A673 (cell line): Measurements from ENCODE around the gene STOML2. TPM values are rescaled to one million over a fixed set of nuclear protein-coding genes. Genes with fewer than 3 reads are reported as not detected.
"Not testable (repeated sequence)": the region's sequence is repeated elsewhere in the genome, so short reads cannot be mapped to it uniquely, and the experiment has no call there.

ENCODE experiments used
- Bru-seq: library from RNA; stranded (reverse); fragments of 400-500 nt; gene quantifications from one replicate; lab custom pipeline; 2021; lab: Mats Ljungman, UMichigan
- BruChase-seq, 2 experiments: library from RNA; stranded (reverse); fragments of 400-500 nt; gene quantifications; one replicate each; lab custom pipeline; 2021; lab: Mats Ljungman, UMichigan
- BruUV-seq: library from RNA; stranded (reverse); fragments of 400-500 nt; replicated peaks from 2 replicates; lab custom pipeline; 2021; lab: Mats Ljungman, UMichigan
- CTCF ChIA-PET: fragments of 300-600 bp; sonication (Branson Sonifier 250); formaldehyde crosslinking; loops from one replicate; lab custom pipeline; 2022; ENCODE audit warnings: antibody characterized with exemption; lab: Charles Lee
- POLR2A ChIA-PET: fragments of 300-600 bp; sonication (Branson Sonifier 250); formaldehyde crosslinking; loops from one replicate; lab custom pipeline; 2022; ENCODE audit warnings: antibody characterized with exemption; ENCODE audit not compliant: low non-redundant PET; lab: Charles Lee
- DNase-seq: peaks from one replicate; pipeline ENCODE4 v3.0.0-alpha.2; 2015; ENCODE audit warnings: low spot score
- H3K27ac ChIP-seq: fragments of 200-600 bp; sonication (generic); 2 replicates; pipeline ENCODE4 v1.5.1; 2016; ENCODE audit warnings: mixed run types, low read depth, mild to moderate bottlenecking, mixed read lengths, antibody characterized with exemption, low read length; ENCODE audit not compliant: poor library complexity, severe bottlenecking
- H3K27me3 ChIP-seq: fragments of 200-600 bp; sonication (generic); replicated peaks from 2 replicates; pipeline ENCODE4 v1.6.1; 2017; ENCODE audit warnings: mixed run types, low read depth, mild to moderate bottlenecking, mixed read lengths, antibody characterized with exemption, low read length; ENCODE audit not compliant: insufficient read depth, poor library complexity
- H3K36me3 ChIP-seq: fragments of 200-600 bp; sonication (generic); 2 replicates; pipeline ENCODE4 v1.6.1; 2016; ENCODE audit warnings: mixed run types, mild to moderate bottlenecking, mixed read lengths, antibody characterized with exemption, low read length; ENCODE audit not compliant: insufficient read depth, poor library complexity, severe bottlenecking
- H3K4me1 ChIP-seq: fragments of 200-600 bp; sonication (generic); 2 replicates; pipeline ENCODE4 v1.6.1; 2017; ENCODE audit warnings: mixed run types, mild to moderate bottlenecking, mixed read lengths, antibody characterized with exemption, low read length; ENCODE audit not compliant: insufficient read depth, poor library complexity, severe bottlenecking
- H3K4me3 ChIP-seq: fragments of 200-600 bp; sonication (generic); 2 replicates; pipeline ENCODE4 v1.5.1; 2016; ENCODE audit warnings: low read depth, mixed run types, mild to moderate bottlenecking, mixed read lengths, low read length; ENCODE audit not compliant: poor library complexity, severe bottlenecking
- H3K9me3 ChIP-seq: fragments of 200-600 bp; sonication (generic); 2 replicates; pipeline ENCODE4 v1.6.1; 2016; ENCODE audit warnings: mixed run types, low read depth, mild to moderate bottlenecking, mixed read lengths, antibody characterized with exemption, low read length; ENCODE audit not compliant: poor library complexity, severe bottlenecking
- CTCF ChIP-seq: fragments of 300-800, 200-600 bp; sonication (generic); conservative IDR thresholded peaks from 2 replicates; pipeline ENCODE4 v1.5.1; 2017; ENCODE audit warnings: low read depth, mild to moderate bottlenecking, antibody characterized with exemption, low read length, moderate library complexity, mixed read lengths
- EZH2 ChIP-seq: fragments of 200-600 bp; sonication (generic); IDR thresholded peaks from 2 replicates; pipeline ENCODE4 v1.6.1; 2017; ENCODE audit warnings: borderline replicate concordance, low read depth, mild to moderate bottlenecking, mixed read lengths, antibody characterized with exemption, low read length; ENCODE audit not compliant: poor library complexity, severe bottlenecking
- intact Hi-C: fragments of 100-400 bp; cut with micrococcal nuclease; formaldehyde crosslinking; loops from one replicate; pipeline ENCODE4 v1.10.0; 2022; ENCODE audit not compliant: unreplicated experiment
- long read RNA-seq: library from polyadenylated mRNA; stranded (forward); transcript quantifications from one replicate; pipeline ENCODE4 v2.0.0, GENCODE V29; 2022
- total RNA-seq: library from RNA; stranded (reverse); gene quantifications from 2 replicates; pipeline ENCODE4 v1.2.3, GENCODE V29; 2021

Gene STOML2
- total RNA-seq (200 and 209 TPM in 2 replicates), Bru-seq, nascent RNA (percentile 85 among the genes with signal in this experiment), BruChase-seq, experiment 1, labeled RNA remaining after a 2-hour chase (percentile 85 among the genes with signal in this experiment), BruChase-seq, experiment 2, labeled RNA remaining after a 6-hour chase (percentile 96 among the genes with signal in this experiment)
- long read RNA-seq, transcript STOML2-201 (10 exons, 1,278 nt): major isoform, 369 of 467 reads
- long read RNA-seq, partial matches to known transcripts: 74 of 467 reads
- long read RNA-seq, other reads (novel, unspliced or antisense): 22 of 467 reads

- Histone ChIP-seq H3K27me3 (no peaks in the 10 kb centered on the region), H3K36me3 (peaks cover 25% of the 10 kb centered on the region), H3K27ac (peak within 1 kb of the TSS; percentile 81), H3K4me1 (peaks cover 14% of the 10 kb centered on the region), H3K9me3 (no peaks in the 10 kb centered on the region), H3K4me3 (peak within 1 kb of the TSS; percentile 72)
- ChIA-PET CTCF (interaction anchor here (0.5 to 1.1 kb wide), 4 partner anchors 13 to 451 kb away, joined by 3 to 6 read pairs (median 4); partner anchors contain the start of gene ATOSB), POLR2A (interaction anchor here (0.7 to 1.1 kb wide), 5 partner anchors 8 to 475 kb away, joined by 3 to 5 read pairs (median 4); partner anchors contain the start of genes ATOSB and VCP)
- BruUV-seq: TSS peak; percentile 79
- DNase-seq: peak; percentile 99
- intact Hi-C loops: no loop called here
- TF ChIP-seq EZH2 (no peak), CTCF (no peak)
Measured at GRCh38 chr9:35102769-35103659, at the start of gene STOML2. Gene STOML2, minus strand, starts transcription at chr9:35103131. Its CDS starts 37 bp downstream, at chr9:35103094.

- intact Hi-C loops, H3K27me3 ChIP-seq, H3K4me1 ChIP-seq, BruUV-seq, DNase-seq, POLR2A ChIA-PET, H3K27ac ChIP-seq, H3K4me3 ChIP-seq, H3K36me3 ChIP-seq, CTCF ChIA-PET: not testable (repeated sequence)
- peaks cover 22% of the 10 kb centered on the region for H3K9me3 ChIP-seq
Measured at GRCh38 chr9:35147941-35148563, 45.1 kb upstream of the STOML2 start.

- H3K27ac ChIP-seq: no peak overlapping the region
- no peak overlapping the region for H3K4me3 ChIP-seq
- DNase-seq: no peak
- no peak for TF ChIP-seq CTCF
- TF ChIP-seq EZH2: no peak
- no peaks in the 10 kb centered on the region for H3K36me3 ChIP-seq
- intact Hi-C loops: no loop called here
- CTCF ChIA-PET: no interaction called here
- POLR2A ChIA-PET: no interaction called here
- no TSS peak for BruUV-seq
- no peaks in the 10 kb centered on the region for H3K4me1 ChIP-seq
- H3K27me3 ChIP-seq: no peaks in the 10 kb centered on the region
- H3K9me3 ChIP-seq: peaks cover 13% of the 10 kb centered on the region
Measured at GRCh38 chr9:35142037-35142436, 39.1 kb upstream of the STOML2 start.
